Measurements from ENCODE around the gene GNAQ.
"Not testable (repeated sequence)": the region's sequence is repeated elsewhere in the genome, so short reads cannot be mapped to it uniquely, and the experiment has no call there.

GNAQ gene

GRCh38 chr9:77899679-77900354 lies 131.8 kb downstream of the GNAQ start:
- DNase-seq, result no peak

- DNase-seq, result peak in 1 of 3 experiments; percentile 37
Observed at GRCh38 chr9:77898864-77899263, 132.7 kb downstream of the GNAQ start.

- DNase-seq, result peak in 2 of 3 experiments; percentile 76 to 94
Observed at GRCh38 chr9:77896938-77897667, 134.5 kb downstream of the GNAQ start.

GRCh38 chr9:77896269-77896937 lies 135.2 kb downstream of the GNAQ start:
- no peak for DNase-seq

GRCh38 chr9:77893706-77894105 lies 137.9 kb downstream of the GNAQ start:
- no peak for DNase-seq

- no peak for DNase-seq
Observed at GRCh38 chr9:77892955-77893514, 138.6 kb downstream of the GNAQ start.

GRCh38 chr9:77892171-77892570 lies 139.4 kb downstream of the GNAQ start:
- no peak for DNase-seq

- no peak for DNase-seq
Observed at GRCh38 chr9:77891128-77891800, 140.3 kb downstream of the GNAQ start.

GRCh38 chr9:77887662-77888061 lies 143.9 kb downstream of the GNAQ start:
- DNase-seq, result peak in 1 of 3 experiments; percentile 36

GRCh38 chr9:77885104-77885672 lies 146.4 kb downstream of the GNAQ start:
- no peak for DNase-seq

GRCh38 chr9:77883846-77884771 lies 147.5 kb downstream of the GNAQ start:
- no peak for DNase-seq

GRCh38 chr9:77883133-77883532 lies 148.5 kb downstream of the GNAQ start:
- no peak for DNase-seq

- no peak for DNase-seq
Observed at GRCh38 chr9:77882294-77882693, 149.3 kb downstream of the GNAQ start.

- not testable (repeated sequence) for DNase-seq
Observed at GRCh38 chr9:77881634-77882033, 150.0 kb downstream of the GNAQ start.

- no peak for DNase-seq
Observed at GRCh38 chr9:77881111-77881510, 150.5 kb downstream of the GNAQ start.

- no peak for DNase-seq
Observed at GRCh38 chr9:77879437-77879943, 152.1 kb downstream of the GNAQ start.

GRCh38 chr9:77878793-77879192 lies 152.8 kb downstream of the GNAQ start:
- DNase-seq, result not testable (repeated sequence)

GRCh38 chr9:77877976-77878375 lies 153.6 kb downstream of the GNAQ start:
- no peak for DNase-seq

- no peak for DNase-seq
Observed at GRCh38 chr9:77876590-77876989, 155.0 kb downstream of the GNAQ start.

- DNase-seq, result no peak
Observed at GRCh38 chr9:77876091-77876490, 155.5 kb downstream of the GNAQ start.

- no peak for DNase-seq
Observed at GRCh38 chr9:77872863-77873262, 158.7 kb downstream of the GNAQ start.

Measured in NCI-H1417 (cell line).